SU-DHL-6 (cell line): ENCODE data around the gene PHACTR1.

ENCODE experiments used
- H2AFZ ChIP-seq: fragments of 200-600 bp; sonication (generic); 2 replicates; pipeline ENCODE4 v1.6.1; 2014; ENCODE audit warnings: low read depth, mild to moderate bottlenecking, moderate library complexity, mixed read lengths, antibody characterized with exemption, low read length; ENCODE audit not compliant: severe bottlenecking
- H3F3A ChIP-seq: fragments of 200-600 bp; shearing (Covaris generic); 2 replicates; pipeline ENCODE4 v1.6.0; 2016; ENCODE audit warnings: antibody characterized with exemption, mild to moderate bottlenecking; ENCODE audit not compliant: insufficient read depth
- H3K27ac ChIP-seq: fragments of 200-600 bp; sonication (generic); 2 replicates; pipeline ENCODE4 v1.5.1; 2016; ENCODE audit warnings: low read depth, mild to moderate bottlenecking, low read length, moderate library complexity, mixed read lengths
- H3K27me3 ChIP-seq: fragments of 200-600 bp; sonication (generic), shearing (Covaris generic); 2 replicates; pipeline ENCODE4 v1.6.0; 2014; ENCODE audit warnings: mild to moderate bottlenecking, low read length
- H3K36me3 ChIP-seq: fragments of 200-600 bp; sonication (generic); 2 replicates; pipeline ENCODE4 v1.6.1; 2014; ENCODE audit warnings: mild to moderate bottlenecking, low read length, mixed read lengths
- H3K4me2 ChIP-seq: fragments of 300-600, 200-600 bp; shearing (Covaris generic), sonication (generic); 2 replicates; pipeline ENCODE4 v1.6.0; 2014; ENCODE audit warnings: low read length, low read depth, mild to moderate bottlenecking; ENCODE audit not compliant: poor library complexity, severe bottlenecking
- H3K4me3 ChIP-seq: fragments of 200-600 bp; sonication (generic); 2 replicates; pipeline ENCODE4 v1.5.1; 2014; ENCODE audit warnings: antibody characterized with exemption, low read length, mild to moderate bottlenecking, mixed read lengths; ENCODE audit not compliant: insufficient read depth, poor library complexity, severe bottlenecking
- H3K79me2 ChIP-seq: fragments of 200-600 bp; sonication (generic); 2 replicates; pipeline ENCODE4 v1.6.1; 2014; ENCODE audit warnings: mild to moderate bottlenecking, low read length, moderate library complexity; ENCODE audit not compliant: insufficient read depth
- H3K9ac ChIP-seq: fragments of 200-600 bp; sonication (generic); 2 replicates; pipeline ENCODE4 v1.7.0; 2014; ENCODE audit warnings: mild to moderate bottlenecking, low read length
- H3K9me2 ChIP-seq: fragments of 200-600 bp; sonication (generic); replicated peaks from 2 replicates; pipeline ENCODE4 v1.6.1; 2014; ENCODE audit warnings: low read length; ENCODE audit not compliant: insufficient read depth
- H3K9me3 ChIP-seq: fragments of 200-600 bp; sonication (generic); 2 replicates; pipeline ENCODE4 v1.6.1; 2014; ENCODE audit warnings: low read length, mixed read lengths; ENCODE audit not compliant: insufficient read depth
- H4K20me1 ChIP-seq: fragments of 200-600 bp; sonication (generic); 2 replicates; pipeline ENCODE4 v1.6.1; 2014; ENCODE audit warnings: low read depth, mild to moderate bottlenecking, antibody characterized with exemption, low read length, moderate library complexity, mixed read lengths
- EZH2phosphoT487 ChIP-seq: fragments of 200-600 bp; sonication (generic), shearing (Covaris generic); conservative IDR thresholded peaks from 2 replicates; pipeline ENCODE4 v1.6.1; 2018; ENCODE audit warnings: mild to moderate bottlenecking, antibody characterized with exemption, low read length, moderate library complexity, mixed read lengths
- TF ChIP-seq, protein P1 (sequence below): fragments of 200-600 bp; sonication (generic); IDR thresholded peaks from one replicate; pipeline ENCODE4 v1.5.1; 2017; ENCODE audit warnings: antibody characterized with exemption, mild to moderate bottlenecking, low read length, moderate library complexity; ENCODE audit not compliant: insufficient read depth, poor library complexity, severe bottlenecking

PHACTR1 gene

DNA sequence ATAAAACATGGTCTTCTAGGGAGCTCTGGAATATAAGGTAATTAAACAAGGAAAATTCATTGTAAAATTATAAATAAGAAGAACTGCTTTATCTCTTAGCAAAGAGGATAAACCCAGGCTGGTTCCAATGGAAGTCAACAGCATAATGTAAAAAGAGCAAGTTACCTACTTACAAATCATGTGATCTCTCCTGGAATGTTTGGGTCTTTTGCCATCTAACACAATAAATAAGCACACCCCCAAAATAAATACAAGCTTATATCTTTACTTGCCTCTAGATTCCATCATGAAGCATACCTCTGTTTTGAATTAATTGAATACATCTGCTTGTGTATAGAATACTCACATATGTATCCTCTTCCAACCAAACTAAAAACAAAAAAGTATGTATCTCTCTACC is 2.5 kb upstream of the PHACTR1 start:
- H2AFZ ChIP-seq: no peak overlapping the region
- no peak overlapping the region for H3K4me3 ChIP-seq
- H4K20me1 ChIP-seq: no peaks in the 10 kb centered on the region
- no peaks in the 10 kb centered on the region for H3K79me2 ChIP-seq
- TF ChIP-seq, protein P1, sequence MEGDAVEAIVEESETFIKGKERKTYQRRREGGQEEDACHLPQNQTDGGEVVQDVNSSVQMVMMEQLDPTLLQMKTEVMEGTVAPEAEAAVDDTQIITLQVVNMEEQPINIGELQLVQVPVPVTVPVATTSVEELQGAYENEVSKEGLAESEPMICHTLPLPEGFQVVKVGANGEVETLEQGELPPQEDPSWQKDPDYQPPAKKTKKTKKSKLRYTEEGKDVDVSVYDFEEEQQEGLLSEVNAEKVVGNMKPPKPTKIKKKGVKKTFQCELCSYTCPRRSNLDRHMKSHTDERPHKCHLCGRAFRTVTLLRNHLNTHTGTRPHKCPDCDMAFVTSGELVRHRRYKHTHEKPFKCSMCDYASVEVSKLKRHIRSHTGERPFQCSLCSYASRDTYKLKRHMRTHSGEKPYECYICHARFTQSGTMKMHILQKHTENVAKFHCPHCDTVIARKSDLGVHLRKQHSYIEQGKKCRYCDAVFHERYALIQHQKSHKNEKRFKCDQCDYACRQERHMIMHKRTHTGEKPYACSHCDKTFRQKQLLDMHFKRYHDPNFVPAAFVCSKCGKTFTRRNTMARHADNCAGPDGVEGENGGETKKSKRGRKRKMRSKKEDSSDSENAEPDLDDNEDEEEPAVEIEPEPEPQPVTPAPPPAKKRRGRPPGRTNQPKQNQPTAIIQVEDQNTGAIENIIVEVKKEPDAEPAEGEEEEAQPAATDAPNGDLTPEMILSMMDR: no peak
- no peak for TF ChIP-seq EZH2phosphoT487
- H3K4me2 ChIP-seq: no peak overlapping the region
- H3K9ac ChIP-seq: no peak overlapping the region
- no peaks in the 10 kb centered on the region for H3F3A ChIP-seq
- H3K9me2 ChIP-seq: no peaks in the 10 kb centered on the region
- H3K27me3 ChIP-seq: no peaks in the 10 kb centered on the region
- H3K36me3 ChIP-seq: no peaks in the 10 kb centered on the region
- H3K27ac ChIP-seq: no peak overlapping the region
- no peaks in the 10 kb centered on the region for H3K9me3 ChIP-seq

DNA sequence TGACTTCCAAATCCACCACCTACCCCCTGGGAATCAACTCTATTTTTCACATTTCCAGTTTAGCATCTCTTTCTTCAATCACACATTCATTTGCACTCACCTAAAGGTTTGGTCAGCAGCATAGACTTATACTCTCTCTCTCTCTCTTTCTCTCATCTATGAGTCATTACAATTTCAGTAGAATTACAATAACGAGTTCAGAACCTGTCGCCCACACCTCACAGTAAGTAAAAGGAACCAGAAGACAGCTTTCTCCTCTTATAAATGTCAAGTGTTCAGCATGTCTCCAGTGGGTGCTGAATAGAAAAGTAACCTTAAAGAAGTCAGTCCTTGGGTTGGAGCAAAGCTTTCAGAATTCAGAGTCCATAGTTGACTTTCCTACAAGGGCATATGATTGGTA is 1.1 kb upstream of the PHACTR1 start:
- Histone ChIP-seq H3F3A (no peaks in the 10 kb centered on the region), H3K27me3 (no peaks in the 10 kb centered on the region)

DNA sequence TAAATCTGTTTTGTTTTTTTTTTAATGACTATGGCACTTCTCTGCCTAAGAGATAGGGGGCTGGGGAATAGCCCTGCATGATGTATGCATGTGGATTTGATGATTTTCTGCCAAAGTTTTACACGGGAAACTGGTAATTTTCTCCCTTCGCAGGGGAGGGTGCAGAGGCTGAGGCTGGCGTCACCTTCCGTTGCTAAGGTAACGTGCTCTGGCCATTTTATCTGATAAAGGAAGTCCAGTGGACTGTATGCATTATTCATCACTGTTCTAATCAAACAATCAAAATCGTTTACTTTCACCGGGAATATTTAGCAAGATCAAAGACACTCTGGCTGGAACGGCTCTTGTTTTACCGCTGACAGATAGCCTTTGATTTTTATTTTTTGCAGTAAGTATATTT is 789 bp downstream of the PHACTR1 start:
- Histone ChIP-seq H3F3A (no peaks in the 10 kb centered on the region), H3K27me3 (no peaks in the 10 kb centered on the region), H3K27ac (no peak overlapping the region), H4K20me1 (no peaks in the 10 kb centered on the region), H3K36me3 (no peaks in the 10 kb centered on the region), H3K4me3 (no peak overlapping the region), H3K4me2 (no peak overlapping the region), H3K9ac (no peak overlapping the region), H3K9me2 (no peaks in the 10 kb centered on the region), H3K79me2 (no peaks in the 10 kb centered on the region), H3K9me3 (no peaks in the 10 kb centered on the region), H2AFZ (no peak overlapping the region)
- no peak for TF ChIP-seq EZH2phosphoT487
- TF ChIP-seq, protein P1: no peak

More for the DNA sequence above, 1.1 kb upstream of the PHACTR1 start:
- H3K9me2 ChIP-seq: no peaks in the 10 kb centered on the region
- no peak overlapping the region for H3K27ac ChIP-seq
- H3K4me3 ChIP-seq: no peak overlapping the region
- TF ChIP-seq, protein P1: no peak
- no peak for TF ChIP-seq EZH2phosphoT487
- H3K79me2 ChIP-seq: no peaks in the 10 kb centered on the region
- no peak overlapping the region for H3K9ac ChIP-seq
- no peaks in the 10 kb centered on the region for H4K20me1 ChIP-seq
- H2AFZ ChIP-seq: no peak overlapping the region
- H3K4me2 ChIP-seq: no peak overlapping the region
- no peaks in the 10 kb centered on the region for H3K9me3 ChIP-seq
- no peaks in the 10 kb centered on the region for H3K36me3 ChIP-seq

DNA sequence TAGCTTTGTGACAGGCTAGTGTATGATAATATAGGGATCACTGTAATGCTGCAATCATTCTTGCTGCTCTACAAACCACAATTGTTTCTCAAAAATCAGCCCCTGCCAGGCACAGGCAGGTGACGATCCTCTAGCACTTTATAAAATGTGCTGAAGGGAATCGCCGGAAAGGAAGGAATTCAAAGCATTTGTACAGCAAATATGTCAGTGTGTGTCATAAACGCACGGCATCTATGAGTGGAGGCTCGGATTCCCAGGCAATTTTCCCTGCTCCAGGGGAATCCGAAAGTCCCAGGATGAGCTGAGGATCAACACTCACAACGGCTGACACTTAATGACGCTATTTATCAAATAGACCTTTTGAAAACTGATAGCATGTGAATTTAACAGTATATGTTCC is 1.4 kb downstream of the PHACTR1 start:
- Histone ChIP-seq H3K79me2 (no peaks in the 10 kb centered on the region), H4K20me1 (no peaks in the 10 kb centered on the region), H3K27ac (no peak overlapping the region), H3K4me3 (no peak overlapping the region), H3K9ac (no peak overlapping the region), H3K4me2 (no peak overlapping the region), H3K27me3 (no peaks in the 10 kb centered on the region), H3K36me3 (no peaks in the 10 kb centered on the region), H3K9me2 (no peaks in the 10 kb centered on the region), H3F3A (no peaks in the 10 kb centered on the region), H3K9me3 (no peaks in the 10 kb centered on the region), H2AFZ (no peak overlapping the region)
- no peak for TF ChIP-seq EZH2phosphoT487
- TF ChIP-seq, protein P1: no peak
